HEK293 (cell line): ENCODE results near the gene FKBP5.

Experiments
- CTCF ChIA-PET: fragments of 350-600 bp; formaldehyde crosslinking; extraction: SDS; loops from one replicate; lab custom pipeline; 2021; ENCODE audit warnings: antibody characterized with exemption; lab: Yijun Ruan, JAX
- POLR2A ChIA-PET: fragments of 300-600 bp; formaldehyde crosslinking; extraction: SDS; loops from one replicate; lab custom pipeline; 2020; ENCODE audit warnings: antibody characterized with exemption, inconsistent platforms; lab: Yijun Ruan, JAX
- H3K27ac ChIP-seq: fragments of 200-500 bp; sonication (Bioruptor generic); 2 replicates; pipeline ENCODE4 v1.5.1; 2014; ENCODE audit warnings: low read depth, low read length, control low read depth, inconsistent platforms; ENCODE audit errors: extremely low read depth
- H3K36me3 ChIP-seq, 2 experiments: fragments of 200-500 bp in 1 of 2; sonication (Bioruptor generic) in 1 of 2; 1 replicate in 1 of 2; 2 replicates in 1 of 2; pipeline ENCODE4 v1.5.1; 2014 to 2017; ENCODE audit warnings: inconsistent platforms in 2 of 2, low read length in 2 of 2; ENCODE audit not compliant: control insufficient read depth in 2 of 2, insufficient read depth in 1 of 2
- H3K4me1 ChIP-seq: fragments of 200-500 bp; sonication (Bioruptor generic); 2 replicates; pipeline ENCODE4 v1.5.1; 2014; ENCODE audit warnings: mild to moderate bottlenecking, low read length, inconsistent platforms; ENCODE audit not compliant: control insufficient read depth, insufficient read depth
- H3K4me3 ChIP-seq: 2 replicates; pipeline ENCODE4 v1.5.1; 2011; ENCODE audit warnings: low read depth, mild to moderate bottlenecking, control low read depth, low read length, moderate library complexity
- H3K9me3 ChIP-seq: fragments of 200-500 bp; sonication (Bioruptor generic); 2 replicates; pipeline ENCODE4 v1.5.1; 2014; ENCODE audit warnings: low read depth, low read length, inconsistent platforms; ENCODE audit not compliant: control insufficient read depth, insufficient read depth
- EGR2 ChIP-seq: fragments of 450-650 bp; formaldehyde crosslinking; IDR thresholded peaks from 2 replicates; pipeline ENCODE4 v1.5.1; 2016; ENCODE audit warnings: low read depth, missing biosample characterization, missing genetic modification characterization
- MEIS1 ChIP-seq: sonication (generic); formaldehyde crosslinking; IDR thresholded peaks from 2 replicates; pipeline ENCODE4 v1.8.1; 2022; ENCODE audit warnings: missing genetic modification reagents, mild to moderate bottlenecking, borderline replicate concordance
- MYNN ChIP-seq: fragments of 450-650 bp; formaldehyde crosslinking; IDR thresholded peaks from 2 replicates; pipeline ENCODE4 v1.5.1; 2016; ENCODE audit warnings: missing biosample characterization, missing genetic modification characterization, borderline replicate concordance
- MZF1 ChIP-seq: fragments of 450-650 bp; formaldehyde crosslinking; IDR thresholded peaks from 2 replicates; pipeline ENCODE4 v1.5.1; 2017; ENCODE audit warnings: missing biosample characterization, missing genetic modification characterization, borderline replicate concordance
- TRIM28 ChIP-seq: IDR thresholded peaks from 2 replicates; pipeline ENCODE4 v1.6.1; 2011; ENCODE audit warnings: low read length, control low read depth, borderline replicate concordance
- ZBTB1 ChIP-seq: fragments of 450-650 bp; formaldehyde crosslinking; IDR thresholded peaks from 2 replicates; pipeline ENCODE4 v1.5.1; 2016; ENCODE audit warnings: missing biosample characterization, missing genetic modification characterization
- ZBTB48 ChIP-seq: fragments of 450-650 bp; formaldehyde crosslinking; IDR thresholded peaks from 2 replicates; pipeline ENCODE4 v1.5.1; 2016; ENCODE audit warnings: missing biosample characterization, missing genetic modification characterization
- ZFHX2 ChIP-seq: fragments of 450-650 bp; formaldehyde crosslinking; conservative IDR thresholded peaks from 2 replicates; pipeline ENCODE4 v1.5.1; 2016; ENCODE audit warnings: missing biosample characterization, missing genetic modification characterization
- ZIC2 ChIP-seq: fragments of 450-650 bp; formaldehyde crosslinking; IDR thresholded peaks from 2 replicates; pipeline ENCODE4 v1.5.1; 2016; ENCODE audit warnings: missing biosample characterization, missing genetic modification characterization
- ZNF114 ChIP-seq: fragments of 450-650 bp; formaldehyde crosslinking; IDR thresholded peaks from 2 replicates; pipeline ENCODE4 v1.5.0; 2017; ENCODE audit warnings: missing biosample characterization, missing genetic modification characterization
- ZNF18 ChIP-seq: fragments of 450-650 bp; formaldehyde crosslinking; IDR thresholded peaks from 2 replicates; pipeline ENCODE4 v1.5.1; 2016; ENCODE audit warnings: missing biosample characterization, missing genetic modification characterization
- ZNF292 ChIP-seq: fragments of 450-650 bp; formaldehyde crosslinking; IDR thresholded peaks from 2 replicates; pipeline ENCODE4 v1.5.1; 2016; ENCODE audit warnings: low read depth, missing biosample characterization, missing genetic modification characterization, borderline replicate concordance
- ZNF362 ChIP-seq: fragments of 450-650 bp; formaldehyde crosslinking; IDR thresholded peaks from 2 replicates; pipeline ENCODE4 v1.5.1; 2016; ENCODE audit warnings: missing biosample characterization, missing genetic modification characterization
- ZNF394 ChIP-seq: fragments of 450-650 bp; formaldehyde crosslinking; IDR thresholded peaks from 2 replicates; pipeline ENCODE4 v1.5.1; 2016; ENCODE audit warnings: missing biosample characterization, missing genetic modification characterization, mild to moderate bottlenecking, moderate library complexity, borderline replicate concordance
- ZNF398 ChIP-seq: fragments of 450-650 bp; formaldehyde crosslinking; IDR thresholded peaks from 2 replicates; pipeline ENCODE4 v1.5.1; 2017; ENCODE audit warnings: missing biosample characterization, missing genetic modification characterization
- ZNF544 ChIP-seq: fragments of 450-650 bp; formaldehyde crosslinking; IDR thresholded peaks from 2 replicates; pipeline ENCODE4 v1.5.0; 2017; ENCODE audit warnings: missing biosample characterization, missing genetic modification characterization
- ZNF623 ChIP-seq: fragments of 450-650 bp; formaldehyde crosslinking; IDR thresholded peaks from 2 replicates; pipeline ENCODE4 v1.5.1; 2016; ENCODE audit warnings: missing biosample characterization, missing genetic modification characterization
- ZNF626 ChIP-seq: fragments of 450-650 bp; sonication (Bioruptor Pico); formaldehyde crosslinking; IDR thresholded peaks from 2 replicates; pipeline ENCODE4 v1.5.1; 2018; ENCODE audit warnings: missing biosample characterization, missing genetic modification characterization, inconsistent platforms
- ZNF639 ChIP-seq: fragments of 450-650 bp; formaldehyde crosslinking; IDR thresholded peaks from 2 replicates; pipeline ENCODE4 v1.5.1; 2016; ENCODE audit warnings: missing biosample characterization, missing genetic modification characterization
- ZNF791 ChIP-seq: fragments of 450-650 bp; formaldehyde crosslinking; IDR thresholded peaks from 2 replicates; pipeline ENCODE4 v1.5.1; 2016; ENCODE audit warnings: missing biosample characterization, missing genetic modification characterization
- ZNF792 ChIP-seq: fragments of 450-650 bp; formaldehyde crosslinking; IDR thresholded peaks from 2 replicates; pipeline ENCODE4 v1.5.1; 2016; ENCODE audit warnings: missing biosample characterization, missing genetic modification characterization

The FKBP5 gene

GRCh38 chr6:35664945-35665344 lies 23.8 kb downstream of the FKBP5 start:
- Histone ChIP-seq H3K4me1 (peaks cover 11% of the 10 kb centered on the region; the same call in 1 of the 2 replicates), H3K27ac (no peak overlapping the region), H3K4me3 (no peak overlapping the region), H3K9me3 (no peaks in the 10 kb centered on the region), H3K36me3 (no peaks in the 10 kb centered on the region)
- ChIA-PET POLR2A (interaction anchor here (0.6 kb wide), 1 partner anchor 241 kb away, joined by 3 read pairs; no protein-coding TSS in a partner anchor), CTCF (interaction anchor here (0.7 to 1.6 kb wide), 3 partner anchors 9 to 924 kb away, joined by 3 to 5 read pairs (median 3); no protein-coding TSS in a partner anchor)
- TF ChIP-seq ZNF398 (tag by site-specific recombination) (no peak), ZNF362 (tag by site-specific recombination) (no peak), ZFHX2 (tag by site-specific recombination) (peak; percentile 89), EGR2 (tag by site-specific recombination) (peak; percentile 85), TRIM28 (no peak), ZBTB48 (tag by site-specific recombination) (no peak)

GRCh38 chr6:35663447-35664235 lies 25.1 kb downstream of the FKBP5 start:
- Histone ChIP-seq H3K4me1 (peaks cover 6% of the 10 kb centered on the region; the same call in 1 of the 2 replicates), H3K27ac (no peak overlapping the region), H3K4me3 (no peak overlapping the region), H3K9me3 (no peaks in the 10 kb centered on the region), H3K36me3 (no peaks in the 10 kb centered on the region)
- TF ChIP-seq ZNF292 (tag by site-specific recombination) = no peak
- no peak for TF ChIP-seq ZNF792
- no peak for TF ChIP-seq ZNF791
- TF ChIP-seq ZNF623 (tag by site-specific recombination) = peak; percentile 97
- TF ChIP-seq ZFHX2 (tag by site-specific recombination) = no peak
- TF ChIP-seq ZNF394 (tag by site-specific recombination) = no peak
- no peak for TF ChIP-seq ZNF398 (tag by site-specific recombination)
- CTCF ChIA-PET = interaction anchor here (0.6 to 2.5 kb wide), 3 partner anchors 21 to 73 kb away, joined by 3 to 18 read pairs (median 5); partner anchors contain the start of gene ARMC12
- POLR2A ChIA-PET = interaction anchor here (0.6 to 1.1 kb wide), 3 partner anchors 45 to 69 kb away, joined by 3 to 4 read pairs (median 3); no protein-coding TSS in a partner anchor

GRCh38 chr6:35662999-35663398 lies 25.7 kb downstream of the FKBP5 start:
- no peaks in the 10 kb centered on the region for H3K9me3 ChIP-seq
- POLR2A ChIA-PET = interaction anchor here (0.6 to 1.1 kb wide), 4 partner anchors 64 to 693 kb away, joined by 3 to 5 read pairs (median 4); no protein-coding TSS in a partner anchor
- H3K27ac ChIP-seq = no peak overlapping the region
- no peaks in the 10 kb centered on the region for H3K36me3 ChIP-seq
- H3K4me1 ChIP-seq = peaks cover 6% of the 10 kb centered on the region; the same call in 1 of the 2 replicates
- no peak overlapping the region for H3K4me3 ChIP-seq
- CTCF ChIA-PET = interaction anchor here (2.5 kb wide), 1 partner anchor 74 kb away, joined by 18 read pairs; the partner anchor contains the start of gene ARMC12
- no peak for TF ChIP-seq ZIC2 (tag by site-specific recombination)
- TF ChIP-seq ZNF18 (tag by site-specific recombination) = no peak
- no peak for TF ChIP-seq ZNF626 (tag by site-specific recombination)
- no peak for TF ChIP-seq ZNF544 (tag by site-specific recombination)
- no peak for TF ChIP-seq MYNN
- no peak for TF ChIP-seq MEIS1 (CRISPR knock-in tag)
- no peak for TF ChIP-seq MZF1 (tag by site-specific recombination)
- TF ChIP-seq ZBTB1 (tag by site-specific recombination) = no peak
- TF ChIP-seq ZNF114 (tag by site-specific recombination) = no peak
- no peak for TF ChIP-seq ZNF639 (tag by site-specific recombination)
- no peak for TF ChIP-seq EGR2 (tag by site-specific recombination)
